HEK293 (cell line): ENCODE data around the gene POLR3B.

Source experiments
- CTCF ChIA-PET: fragments of 350-600 bp; formaldehyde crosslinking; extraction: SDS; loops from one replicate; lab custom pipeline; 2021; ENCODE audit warnings: antibody characterized with exemption; lab: Yijun Ruan, JAX
- POLR2A ChIA-PET: fragments of 300-600 bp; formaldehyde crosslinking; extraction: SDS; loops from one replicate; lab custom pipeline; 2020; ENCODE audit warnings: antibody characterized with exemption, inconsistent platforms; lab: Yijun Ruan, JAX
- H3K27ac ChIP-seq: fragments of 200-500 bp; sonication (Bioruptor generic); 2 replicates; pipeline ENCODE4 v1.5.1; 2014; ENCODE audit warnings: low read depth, low read length, control low read depth, inconsistent platforms; ENCODE audit errors: extremely low read depth
- H3K36me3 ChIP-seq, 2 experiments: fragments of 200-500 bp in 1 of 2; sonication (Bioruptor generic) in 1 of 2; 1 replicate in 1 of 2; 2 replicates in 1 of 2; pipeline ENCODE4 v1.5.1; 2014 to 2017; ENCODE audit warnings: inconsistent platforms in 2 of 2, low read length in 2 of 2; ENCODE audit not compliant: control insufficient read depth in 2 of 2, insufficient read depth in 1 of 2
- H3K4me1 ChIP-seq: fragments of 200-500 bp; sonication (Bioruptor generic); 2 replicates; pipeline ENCODE4 v1.5.1; 2014; ENCODE audit warnings: mild to moderate bottlenecking, low read length, inconsistent platforms; ENCODE audit not compliant: control insufficient read depth, insufficient read depth
- H3K4me3 ChIP-seq: 2 replicates; pipeline ENCODE4 v1.5.1; 2011; ENCODE audit warnings: low read depth, mild to moderate bottlenecking, control low read depth, low read length, moderate library complexity
- H3K9me3 ChIP-seq: fragments of 200-500 bp; sonication (Bioruptor generic); 2 replicates; pipeline ENCODE4 v1.5.1; 2014; ENCODE audit warnings: low read depth, low read length, inconsistent platforms; ENCODE audit not compliant: control insufficient read depth, insufficient read depth
- KLF17 ChIP-seq: fragments of 450-650 bp; formaldehyde crosslinking; IDR thresholded peaks from 2 replicates; pipeline ENCODE4 v1.5.1; 2016; ENCODE audit warnings: missing biosample characterization, missing genetic modification characterization
- MEIS1 ChIP-seq: sonication (generic); formaldehyde crosslinking; IDR thresholded peaks from 2 replicates; pipeline ENCODE4 v1.8.1; 2022; ENCODE audit warnings: missing genetic modification reagents, mild to moderate bottlenecking, borderline replicate concordance
- ZNF112 ChIP-seq: fragments of 450-650 bp; formaldehyde crosslinking; IDR thresholded peaks from 2 replicates; pipeline ENCODE4 v1.5.0; 2017; ENCODE audit warnings: missing biosample characterization, missing genetic modification characterization
- ZNF114 ChIP-seq: fragments of 450-650 bp; formaldehyde crosslinking; IDR thresholded peaks from 2 replicates; pipeline ENCODE4 v1.5.0; 2017; ENCODE audit warnings: missing biosample characterization, missing genetic modification characterization
- ZNF133 ChIP-seq: fragments of 450-650 bp; formaldehyde crosslinking; IDR thresholded peaks from 2 replicates; pipeline ENCODE4 v1.5.1; 2016; ENCODE audit warnings: missing biosample characterization, missing genetic modification characterization
- ZNF157 ChIP-seq: fragments of 450-650 bp; formaldehyde crosslinking; IDR thresholded peaks from 2 replicates; pipeline ENCODE4 v1.5.1; 2016; ENCODE audit warnings: missing biosample characterization, missing genetic modification characterization
- ZNF248 ChIP-seq: fragments of 450-650 bp; formaldehyde crosslinking; IDR thresholded peaks from 2 replicates; pipeline ENCODE4 v1.5.1; 2017; ENCODE audit warnings: missing biosample characterization, missing genetic modification characterization
- ZNF354C ChIP-seq: fragments of 450-650 bp; formaldehyde crosslinking; IDR thresholded peaks from 2 replicates; pipeline ENCODE4 v1.5.1; 2016; ENCODE audit warnings: missing biosample characterization, missing genetic modification characterization, low read depth, borderline replicate concordance
- ZNF404 ChIP-seq: fragments of 450-650 bp; formaldehyde crosslinking; IDR thresholded peaks from 2 replicates; pipeline ENCODE4 v1.5.1; 2017; ENCODE audit warnings: missing biosample characterization, missing genetic modification characterization
- ZNF423 ChIP-seq: fragments of 450-650 bp; formaldehyde crosslinking; IDR thresholded peaks from 2 replicates; pipeline ENCODE4 v1.5.1; 2016; ENCODE audit warnings: missing biosample characterization, missing genetic modification characterization
- ZNF501 ChIP-seq: fragments of 450-650 bp; formaldehyde crosslinking; IDR thresholded peaks from 2 replicates; pipeline ENCODE4 v1.5.1; 2016; ENCODE audit warnings: missing biosample characterization, missing genetic modification characterization
- ZNF530 ChIP-seq: fragments of 450-650 bp; formaldehyde crosslinking; IDR thresholded peaks from 2 replicates; pipeline ENCODE4 v1.5.1; 2016; ENCODE audit warnings: low read depth, missing biosample characterization, missing genetic modification characterization
- ZNF600 ChIP-seq: fragments of 450-650 bp; formaldehyde crosslinking; IDR thresholded peaks from 2 replicates; pipeline ENCODE4 v1.5.1; 2016; ENCODE audit warnings: missing biosample characterization, missing genetic modification characterization
- ZNF654 ChIP-seq: fragments of 450-650 bp; formaldehyde crosslinking; IDR thresholded peaks from 2 replicates; pipeline ENCODE4 v1.5.1; 2016; ENCODE audit warnings: low read depth, missing biosample characterization, missing genetic modification characterization
- ZNF785 ChIP-seq: fragments of 450-650 bp; formaldehyde crosslinking; IDR thresholded peaks from 2 replicates; pipeline ENCODE4 v1.5.1; 2016; ENCODE audit warnings: missing biosample characterization, missing genetic modification characterization
- ZNF837 ChIP-seq: fragments of 450-650 bp; formaldehyde crosslinking; IDR thresholded peaks from 2 replicates; pipeline ENCODE4 v1.5.1; 2016; ENCODE audit warnings: missing biosample characterization, missing genetic modification characterization
- TF ChIP-seq, protein P1 (sequence below): fragments of 450-650 bp; formaldehyde crosslinking; IDR thresholded peaks from 2 replicates; pipeline ENCODE4 v1.5.1; 2016; ENCODE audit warnings: missing biosample characterization, missing genetic modification characterization
- TF ChIP-seq, protein P2 (sequence below): fragments of 450-650 bp; IDR thresholded peaks from 2 replicates; pipeline ENCODE4 v1.5.1; 2018; ENCODE audit warnings: missing biosample characterization, missing genetic modification characterization
- TF ChIP-seq, protein P3 (sequence below): sonication (generic); formaldehyde crosslinking; IDR thresholded peaks from 2 replicates; pipeline ENCODE4 v1.8.1; 2022; ENCODE audit warnings: mild to moderate bottlenecking, moderate library complexity, missing genetic modification reagents
- TF ChIP-seq, protein P4 (sequence below): fragments of 450-650 bp; formaldehyde crosslinking; IDR thresholded peaks from 2 replicates; pipeline ENCODE4 v1.5.1; 2017; ENCODE audit warnings: missing biosample characterization, missing genetic modification characterization
- TF ChIP-seq, protein P5 (sequence below): fragments of 450-650 bp; formaldehyde crosslinking; IDR thresholded peaks from 2 replicates; pipeline ENCODE4 v1.5.1; 2016; ENCODE audit warnings: missing biosample characterization, missing genetic modification characterization, low read depth

POLR3B gene

GRCh38 chr12:106317406-106318082 is 40.0 kb upstream of the POLR3B start:
- H3K4me1 ChIP-seq, result no peaks in the 10 kb centered on the region
- TF ChIP-seq ZNF354C (tag by site-specific recombination) (no peak), ZNF423 (tag by site-specific recombination) (no peak), ZNF248 (no peak), ZNF654 (tag by site-specific recombination) (no peak)
- TF ChIP-seq, protein P1, sequence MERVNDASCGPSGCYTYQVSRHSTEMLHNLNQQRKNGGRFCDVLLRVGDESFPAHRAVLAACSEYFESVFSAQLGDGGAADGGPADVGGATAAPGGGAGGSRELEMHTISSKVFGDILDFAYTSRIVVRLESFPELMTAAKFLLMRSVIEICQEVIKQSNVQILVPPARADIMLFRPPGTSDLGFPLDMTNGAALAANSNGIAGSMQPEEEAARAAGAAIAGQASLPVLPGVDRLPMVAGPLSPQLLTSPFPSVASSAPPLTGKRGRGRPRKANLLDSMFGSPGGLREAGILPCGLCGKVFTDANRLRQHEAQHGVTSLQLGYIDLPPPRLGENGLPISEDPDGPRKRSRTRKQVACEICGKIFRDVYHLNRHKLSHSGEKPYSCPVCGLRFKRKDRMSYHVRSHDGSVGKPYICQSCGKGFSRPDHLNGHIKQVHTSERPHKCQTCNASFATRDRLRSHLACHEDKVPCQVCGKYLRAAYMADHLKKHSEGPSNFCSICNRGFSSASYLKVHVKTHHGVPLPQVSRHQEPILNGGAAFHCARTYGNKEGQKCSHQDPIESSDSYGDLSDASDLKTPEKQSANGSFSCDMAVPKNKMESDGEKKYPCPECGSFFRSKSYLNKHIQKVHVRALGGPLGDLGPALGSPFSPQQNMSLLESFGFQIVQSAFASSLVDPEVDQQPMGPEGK, result no peak
- no peak overlapping the region for H3K4me3 ChIP-seq
- peaks cover 5 to 36% of the 10 kb centered on the region in 2 experiments for H3K36me3 ChIP-seq
- ChIA-PET CTCF (no interaction called here), POLR2A (interaction anchor here (1.0 kb wide), 1 partner anchor 69 kb away, joined by 3 read pairs; the partner anchor contains the start of gene CKAP4)
- H3K9me3 ChIP-seq, result no peaks in the 10 kb centered on the region
- no peak overlapping the region for H3K27ac ChIP-seq

- no peak overlapping the region for H3K4me3 ChIP-seq
- no peaks in the 10 kb centered on the region for H3K4me1 ChIP-seq
- POLR2A ChIA-PET, result no interaction called here
- TF ChIP-seq KLF17 (tag by site-specific recombination) (no peak), ZNF501 (tag by site-specific recombination) (no peak), ZNF114 (tag by site-specific recombination) (no peak), ZNF157 (no peak), ZNF837 (tag by site-specific recombination) (no peak)
- TF ChIP-seq, protein P2, sequence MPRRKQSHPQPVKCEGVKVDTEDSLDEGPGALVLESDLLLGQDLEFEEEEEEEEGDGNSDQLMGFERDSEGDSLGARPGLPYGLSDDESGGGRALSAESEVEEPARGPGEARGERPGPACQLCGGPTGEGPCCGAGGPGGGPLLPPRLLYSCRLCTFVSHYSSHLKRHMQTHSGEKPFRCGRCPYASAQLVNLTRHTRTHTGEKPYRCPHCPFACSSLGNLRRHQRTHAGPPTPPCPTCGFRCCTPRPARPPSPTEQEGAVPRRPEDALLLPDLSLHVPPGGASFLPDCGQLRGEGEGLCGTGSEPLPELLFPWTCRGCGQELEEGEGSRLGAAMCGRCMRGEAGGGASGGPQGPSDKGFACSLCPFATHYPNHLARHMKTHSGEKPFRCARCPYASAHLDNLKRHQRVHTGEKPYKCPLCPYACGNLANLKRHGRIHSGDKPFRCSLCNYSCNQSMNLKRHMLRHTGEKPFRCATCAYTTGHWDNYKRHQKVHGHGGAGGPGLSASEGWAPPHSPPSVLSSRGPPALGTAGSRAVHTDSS, result no peak
- TF ChIP-seq, protein P3, sequence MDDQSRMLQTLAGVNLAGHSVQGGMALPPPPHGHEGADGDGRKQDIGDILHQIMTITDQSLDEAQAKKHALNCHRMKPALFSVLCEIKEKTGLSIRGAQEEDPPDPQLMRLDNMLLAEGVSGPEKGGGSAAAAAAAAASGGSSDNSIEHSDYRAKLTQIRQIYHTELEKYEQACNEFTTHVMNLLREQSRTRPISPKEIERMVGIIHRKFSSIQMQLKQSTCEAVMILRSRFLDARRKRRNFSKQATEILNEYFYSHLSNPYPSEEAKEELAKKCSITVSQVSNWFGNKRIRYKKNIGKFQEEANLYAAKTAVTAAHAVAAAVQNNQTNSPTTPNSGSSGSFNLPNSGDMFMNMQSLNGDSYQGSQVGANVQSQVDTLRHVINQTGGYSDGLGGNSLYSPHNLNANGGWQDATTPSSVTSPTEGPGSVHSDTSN, result no peak
- H3K9me3 ChIP-seq, result no peaks in the 10 kb centered on the region
- no peak overlapping the region for H3K27ac ChIP-seq
- CTCF ChIA-PET, result interaction anchor here (0.6 to 0.9 kb wide), 2 partner anchors 599 to 689 kb away, joined by 4 read pairs; no protein-coding TSS in a partner anchor
- H3K36me3 ChIP-seq, result peaks cover 5 to 61% of the 10 kb centered on the region in 2 experiments
Measured at GRCh38 chr12:106321139-106321850, 36.3 kb upstream of the POLR3B start.

DNA sequence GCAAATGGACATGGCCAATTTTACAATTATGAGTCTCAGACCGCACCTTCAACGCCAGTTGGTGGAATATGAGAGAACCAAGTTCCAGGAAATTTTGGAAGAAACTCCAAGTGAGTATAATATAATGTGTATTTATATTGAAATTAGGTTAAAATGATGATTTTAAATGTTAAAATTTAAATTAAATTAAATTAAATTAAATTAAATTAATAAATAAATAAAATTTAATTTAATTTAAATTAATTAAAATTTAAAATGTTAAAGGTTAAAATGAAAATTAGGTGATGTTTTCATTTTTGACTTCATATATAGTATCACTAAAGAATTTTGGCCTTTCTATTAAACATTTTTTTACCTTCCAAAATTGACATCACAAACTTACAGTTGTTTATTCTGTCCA is 34.0 kb upstream of the POLR3B start:
- no peaks in the 10 kb centered on the region for H3K9me3 ChIP-seq
- no peaks in the 10 kb centered on the region for H3K4me1 ChIP-seq
- peaks cover 5 to 47% of the 10 kb centered on the region in 2 experiments; a peak in 2 of 3 replicates for H3K36me3 ChIP-seq
- ChIA-PET POLR2A (no interaction called here), CTCF (no interaction called here)
- no peak overlapping the region for H3K4me3 ChIP-seq
- H3K27ac ChIP-seq, result no peak overlapping the region
- TF ChIP-seq ZNF112 (tag by site-specific recombination), result no peak
- TF ChIP-seq, protein P4, sequence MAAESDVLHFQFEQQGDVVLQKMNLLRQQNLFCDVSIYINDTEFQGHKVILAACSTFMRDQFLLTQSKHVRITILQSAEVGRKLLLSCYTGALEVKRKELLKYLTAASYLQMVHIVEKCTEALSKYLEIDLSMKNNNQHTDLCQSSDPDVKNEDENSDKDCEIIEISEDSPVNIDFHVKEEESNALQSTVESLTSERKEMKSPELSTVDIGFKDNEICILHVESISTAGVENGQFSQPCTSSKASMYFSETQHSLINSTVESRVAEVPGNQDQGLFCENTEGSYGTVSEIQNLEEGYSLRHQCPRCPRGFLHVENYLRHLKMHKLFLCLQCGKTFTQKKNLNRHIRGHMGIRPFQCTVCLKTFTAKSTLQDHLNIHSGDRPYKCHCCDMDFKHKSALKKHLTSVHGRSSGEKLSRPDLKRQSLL (tag by site-specific recombination), result no peak
- TF ChIP-seq MEIS1 (CRISPR knock-in tag), result no peak
- TF ChIP-seq ZNF785 (tag by site-specific recombination), result no peak
- no peak for TF ChIP-seq ZNF530
- TF ChIP-seq, protein P5, sequence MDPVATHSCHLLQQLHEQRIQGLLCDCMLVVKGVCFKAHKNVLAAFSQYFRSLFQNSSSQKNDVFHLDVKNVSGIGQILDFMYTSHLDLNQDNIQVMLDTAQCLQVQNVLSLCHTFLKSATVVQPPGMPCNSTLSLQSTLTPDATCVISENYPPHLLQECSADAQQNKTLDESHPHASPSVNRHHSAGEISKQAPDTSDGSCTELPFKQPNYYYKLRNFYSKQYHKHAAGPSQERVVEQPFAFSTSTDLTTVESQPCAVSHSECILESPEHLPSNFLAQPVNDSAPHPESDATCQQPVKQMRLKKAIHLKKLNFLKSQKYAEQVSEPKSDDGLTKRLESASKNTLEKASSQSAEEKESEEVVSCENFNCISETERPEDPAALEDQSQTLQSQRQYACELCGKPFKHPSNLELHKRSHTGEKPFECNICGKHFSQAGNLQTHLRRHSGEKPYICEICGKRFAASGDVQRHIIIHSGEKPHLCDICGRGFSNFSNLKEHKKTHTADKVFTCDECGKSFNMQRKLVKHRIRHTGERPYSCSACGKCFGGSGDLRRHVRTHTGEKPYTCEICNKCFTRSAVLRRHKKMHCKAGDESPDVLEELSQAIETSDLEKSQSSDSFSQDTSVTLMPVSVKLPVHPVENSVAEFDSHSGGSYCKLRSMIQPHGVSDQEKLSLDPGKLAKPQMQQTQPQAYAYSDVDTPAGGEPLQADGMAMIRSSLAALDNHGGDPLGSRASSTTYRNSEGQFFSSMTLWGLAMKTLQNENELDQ (tag by site-specific recombination), result no peak
- no peak for TF ChIP-seq ZNF600 (tag by site-specific recombination)
- TF ChIP-seq ZNF133 (tag by site-specific recombination), result no peak
- no peak for TF ChIP-seq ZNF404 (tag by site-specific recombination)
